Coronary artery (tissue), 2 donors: ENCODE data around the gene BMPR1A.
A peak's percentile ranks its signal among the peaks of the same experiment; 100 is the strongest.

Experiments used
- DNase-seq: peaks from one replicate; pipeline ENCODE4 v3.0.0-alpha.2; 2017; ENCODE audit warnings: low spot score
- H3K27ac ChIP-seq, 2 donors: fragments of 200-600 bp; sonication (generic); one replicate each; pipeline ENCODE4 v1.5.1; 2016 to 2019
- H3K4me3 ChIP-seq: fragments of 200-600 bp; sonication (generic); 2 replicates; pipeline ENCODE4 v1.5.1; 2016; ENCODE audit warnings: mild to moderate bottlenecking, moderate library complexity
- CTCF ChIP-seq: fragments of 200-600 bp; sonication (generic); IDR thresholded peaks from one replicate; pipeline ENCODE4 v1.5.1; 2019; ENCODE audit warnings: antibody characterized with exemption

The BMPR1A gene

GRCh38 chr10:86824151-86824550, 67.7 kb downstream of the BMPR1A start:
- no peak for TF ChIP-seq CTCF
- Histone ChIP-seq H3K27ac (no peak overlapping the region), H3K4me3 (no peak overlapping the region)
- DNase-seq = no peak

GRCh38 chr10:86825366-86825765, 68.9 kb downstream of the BMPR1A start:
- DNase-seq = no peak
- no peak overlapping the region for H3K27ac ChIP-seq
- no peak for TF ChIP-seq CTCF
- H3K4me3 ChIP-seq = no peak overlapping the region

GRCh38 chr10:86827639-86828038, 71.2 kb downstream of the BMPR1A start:
- H3K4me3 ChIP-seq = no peak overlapping the region
- no peak for TF ChIP-seq CTCF
- DNase-seq = no peak
- H3K27ac ChIP-seq = no peak overlapping the region

- no peak for TF ChIP-seq CTCF
- no peak for DNase-seq
Measured at GRCh38 chr10:86828145-86828544, 71.7 kb downstream of the BMPR1A start.

GRCh38 chr10:86829472-86829871, 73.1 kb downstream of the BMPR1A start:
- TF ChIP-seq CTCF = no peak
- H3K27ac ChIP-seq = peak overlapping the region in 1 of 2 donors; percentile 6
- DNase-seq = no peak
- no peak overlapping the region for H3K4me3 ChIP-seq

More at GRCh38 chr10:86828145-86828544, 71.7 kb downstream of the BMPR1A start:
- Histone ChIP-seq H3K4me3 (no peak overlapping the region), H3K27ac (no peak overlapping the region)

- TF ChIP-seq CTCF = no peak
- H3K4me3 ChIP-seq = no peak overlapping the region
- no peak for DNase-seq
- H3K27ac ChIP-seq = peak overlapping the region; percentile 6 to 35
Measured at GRCh38 chr10:86830043-86830591, 73.7 kb downstream of the BMPR1A start.

GRCh38 chr10:86833969-86834368, 77.5 kb downstream of the BMPR1A start:
- H3K4me3 ChIP-seq = no peak overlapping the region
- TF ChIP-seq CTCF = no peak
- H3K27ac ChIP-seq = no peak overlapping the region
- DNase-seq = no peak
